H9 (cell line): ENCODE data around the gene ARHGAP26. TPM values are rescaled to one million over a fixed set of nuclear protein-coding genes. Genes with fewer than 3 reads are reported as not detected.

Source experiments
- DNase-seq: peaks from one replicate; pipeline ENCODE4 v3.0.0-alpha.2; 2017
- H2AFZ ChIP-seq: one replicate; pipeline ENCODE4 v1.6.1; 2013; ENCODE audit warnings: mild to moderate bottlenecking, low read length, control low read depth, moderate library complexity
- H2AK5ac ChIP-seq: 2 replicates; pipeline ENCODE4 v1.6.1; 2013; ENCODE audit warnings: low read length, control low read depth, mixed read lengths; ENCODE audit not compliant: insufficient read length
- H2BK120ac ChIP-seq: one replicate; pipeline ENCODE4 v1.6.1; 2013; ENCODE audit warnings: low read depth, mild to moderate bottlenecking, low read length, control low read depth, inconsistent platforms; ENCODE audit not compliant: poor library complexity, severe bottlenecking
- H2BK12ac ChIP-seq: 2 replicates; pipeline ENCODE4 v1.6.1; 2013; ENCODE audit warnings: low read length, control low read depth, mixed read lengths, low read depth; ENCODE audit not compliant: insufficient read length
- H2BK15ac ChIP-seq: 2 replicates; pipeline ENCODE4 v1.6.1; 2013; ENCODE audit warnings: low read depth, low read length, control low read depth
- H2BK20ac ChIP-seq: one replicate; pipeline ENCODE4 v1.6.1; 2013; ENCODE audit warnings: low read depth, mild to moderate bottlenecking, low read length, control low read depth, inconsistent platforms; ENCODE audit not compliant: poor library complexity, severe bottlenecking
- H2BK5ac ChIP-seq: 2 replicates; pipeline ENCODE4 v1.6.1; 2013; ENCODE audit warnings: low read length, control low read depth, mixed read lengths; ENCODE audit not compliant: insufficient read length
- H3K14ac ChIP-seq: 2 replicates; pipeline ENCODE4 v1.6.1; 2013; ENCODE audit warnings: low read length, control low read depth; ENCODE audit not compliant: insufficient read depth
- H3K18ac ChIP-seq: 2 replicates; pipeline ENCODE4 v1.6.1; 2013; ENCODE audit warnings: low read depth, mild to moderate bottlenecking, mixed read lengths, low read length, control low read depth; ENCODE audit not compliant: insufficient read length
- H3K23ac ChIP-seq: 2 replicates; pipeline ENCODE4 v1.6.1; 2013; ENCODE audit warnings: low read length, control low read depth, mixed read lengths, low read depth; ENCODE audit not compliant: insufficient read length
- H3K23me2 ChIP-seq: 2 replicates; pipeline ENCODE4 v1.6.1; 2013; ENCODE audit warnings: low read depth, mild to moderate bottlenecking, mixed read lengths, low read length, control low read depth; ENCODE audit not compliant: insufficient read length, poor library complexity, severe bottlenecking
- H3K27ac ChIP-seq: 2 replicates; pipeline ENCODE4 v1.5.1; 2013; ENCODE audit warnings: low read length, control low read depth, mixed read lengths, low read depth; ENCODE audit not compliant: insufficient read length
- H3K27me3 ChIP-seq: 2 replicates; pipeline ENCODE4 v1.6.1; 2013; ENCODE audit warnings: low read length, control low read depth, inconsistent platforms; ENCODE audit not compliant: insufficient read depth
- H3K4ac ChIP-seq: 2 replicates; pipeline ENCODE4 v1.6.1; 2013; ENCODE audit warnings: low read depth, mild to moderate bottlenecking, control low read depth, inconsistent platforms, low read length, moderate library complexity
- H3K4me1 ChIP-seq: 2 replicates; pipeline ENCODE4 v1.6.1; 2013; ENCODE audit warnings: low read length, control low read depth, inconsistent platforms; ENCODE audit not compliant: insufficient read depth
- H3K4me2 ChIP-seq: 2 replicates; pipeline ENCODE4 v1.6.1; 2013; ENCODE audit warnings: low read length, control low read depth, mixed read lengths; ENCODE audit not compliant: insufficient read length, insufficient read depth
- H3K56ac ChIP-seq: 2 replicates; pipeline ENCODE4 v1.6.1; 2013; ENCODE audit warnings: low read depth, mild to moderate bottlenecking, mixed read lengths, low read length, control low read depth; ENCODE audit not compliant: insufficient read length
- H3K79me1 ChIP-seq: 2 replicates; pipeline ENCODE4 v1.6.1; 2013; ENCODE audit warnings: low read depth, mild to moderate bottlenecking, moderate library complexity, low read length, control low read depth, inconsistent platforms; ENCODE audit not compliant: insufficient read depth, poor library complexity, severe bottlenecking
- H3K79me2 ChIP-seq: 2 replicates; pipeline ENCODE4 v1.6.1; 2013; ENCODE audit warnings: low read length, control low read depth, inconsistent platforms; ENCODE audit not compliant: insufficient read depth
- H3K9ac ChIP-seq: 2 replicates; pipeline ENCODE4 v1.6.1; 2013; ENCODE audit warnings: low read length, control low read depth, mixed read lengths; ENCODE audit not compliant: insufficient read length; ENCODE audit errors: extremely low read depth
- H3K9me3 ChIP-seq: one replicate; pipeline ENCODE4 v1.6.1; 2013; ENCODE audit warnings: low read depth, low read length, inconsistent platforms; ENCODE audit not compliant: control insufficient read depth
- H3T11ph ChIP-seq: one replicate; pipeline ENCODE4 v1.6.1; 2013; ENCODE audit warnings: mild to moderate bottlenecking, low read length, control low read depth, inconsistent platforms
- H4K20me1 ChIP-seq: one replicate; pipeline ENCODE4 v1.6.1; 2013; ENCODE audit not compliant: control insufficient read depth, insufficient read length, insufficient read depth
- H4K5ac ChIP-seq: 2 replicates; pipeline ENCODE4 v1.6.1; 2013; ENCODE audit warnings: low read depth, mild to moderate bottlenecking, mixed read lengths, low read length, control low read depth; ENCODE audit not compliant: insufficient read length
- H4K8ac ChIP-seq: replicated peaks from 2 replicates; pipeline ENCODE4 v1.6.1; 2013; ENCODE audit warnings: low read length, control low read depth, mixed read lengths, low read depth; ENCODE audit not compliant: insufficient read length
- H4K91ac ChIP-seq: 2 replicates; pipeline ENCODE4 v1.6.1; 2013; ENCODE audit warnings: low read depth, mild to moderate bottlenecking, moderate library complexity, mixed read lengths, low read length, control low read depth; ENCODE audit not compliant: insufficient read length
- H3K27ac Mint-ChIP-seq, 3 experiments: 2 replicates in 2 of 3; 3 replicates in 1 of 3; pipeline ENCODE4 v1.8.0; 2020 to 2021; ENCODE audit warnings: mixed read lengths in 3 of 3, mild to moderate bottlenecking in 1 of 3, moderate library complexity in 1 of 3
- H3K27me3 Mint-ChIP-seq: 2 replicates; pipeline ENCODE4 v1.8.0; 2021; ENCODE audit warnings: low read depth, mild to moderate bottlenecking, moderate library complexity, mixed read lengths
- H3K36me3 Mint-ChIP-seq, 3 experiments: 2 replicates in 2 of 3; 3 replicates in 1 of 3; pipeline ENCODE4 v1.8.0; 2020 to 2021; ENCODE audit warnings: low read depth in 3 of 3, mixed read lengths in 3 of 3; ENCODE audit not compliant: insufficient read depth in 1 of 3
- H3K4me1 Mint-ChIP-seq, 2 experiments: 2 replicates each; pipeline ENCODE4 v1.8.0; 2020; ENCODE audit warnings: mixed read lengths in 2 of 2
- H3K4me3 Mint-ChIP-seq, 2 experiments: 2 replicates in 1 of 2; 3 replicates in 1 of 2; pipeline ENCODE4 v1.8.0; 2020 to 2021; ENCODE audit warnings: mild to moderate bottlenecking in 2 of 2, mixed read lengths in 2 of 2, moderate library complexity in 1 of 2
- H3K9me3 Mint-ChIP-seq, 2 experiments: 2 replicates in 1 of 2; 3 replicates in 1 of 2; pipeline ENCODE4 v1.8.0; 2020; ENCODE audit warnings: mild to moderate bottlenecking in 2 of 2, mixed read lengths in 2 of 2, moderate library complexity in 1 of 2
- WGBS: extraction: QIAGEN DNeasy Blood & Tissue Kit; methylation state at CpG from one replicate; pipeline ENCODE4 v1.1.7; 2013; ENCODE audit warnings: missing lambda C conversion rate, low lambda C conversion rate, mixed read lengths; ENCODE audit not compliant: insufficient read length; ENCODE audit errors: extremely low coverage; 5-methylcytosine and 5-hydroxymethylcytosine counted together
- total RNA-seq: library from RNA; stranded (reverse); gene quantifications from 2 replicates; pipeline ENCODE4 v1.2.1, GENCODE V29; 2021
- TF ChIP-seq, protein P1 (sequence below): fragments of 200-600 bp; sonication (generic); conservative IDR thresholded peaks from 3 replicates; pipeline ENCODE4 v1.8.0; 2021; ENCODE audit warnings: antibody characterized with exemption, mild to moderate bottlenecking

Gene ARHGAP26
- total RNA-seq, 1 experiment from 2014 or later, result 13.8 TPM

DNA sequence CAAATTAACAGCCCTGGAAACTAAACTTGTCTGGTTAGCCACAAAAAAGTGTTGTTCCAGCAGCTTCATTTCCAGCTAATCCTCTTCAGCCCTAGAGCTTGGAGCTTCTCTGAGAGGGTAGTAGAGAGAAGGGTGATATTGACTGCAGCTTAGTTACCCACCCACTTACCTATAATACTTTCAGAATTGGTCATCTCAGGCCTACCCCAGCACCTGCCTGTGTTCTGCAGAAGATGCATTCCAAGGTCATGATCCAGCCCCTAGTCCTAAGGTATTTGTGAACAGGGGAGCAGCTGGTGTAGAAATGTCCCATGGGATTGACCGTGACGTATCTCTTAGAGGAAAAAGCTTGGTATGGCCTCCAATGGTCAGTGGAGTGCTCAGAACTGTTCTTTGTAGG lies 344.3 kb downstream of the ARHGAP26 start:
- Mint-ChIP-seq H3K9me3 (no peaks in the 10 kb centered on the region), H3K27ac (no peak overlapping the region), H3K36me3 (peaks cover 0 to 2% (median 0%) of the 10 kb centered on the region in 3 experiments; a peak in 1 of 7 replicates), H3K4me1 (peaks cover 26 to 38% of the 10 kb centered on the region in 2 experiments), H3K4me3 (no peak overlapping the region), H3K27me3 (no peaks in the 10 kb centered on the region)
- Histone ChIP-seq H3K79me1 (no peaks in the 10 kb centered on the region), H3K79me2 (no peaks in the 10 kb centered on the region), H3K27ac (no peak overlapping the region), H3K9ac (no peak overlapping the region), H3K4me2 (no peak overlapping the region), H3T11ph (no peak overlapping the region), H3K18ac (no peak overlapping the region), H3K9me3 (no peaks in the 10 kb centered on the region), H4K20me1 (no peaks in the 10 kb centered on the region), H4K5ac (peak overlapping the region; percentile 24), H3K4ac (no peak overlapping the region), H4K8ac (no peak overlapping the region), H2BK20ac (no peak overlapping the region), H2AFZ (no peak overlapping the region), H3K23me2 (no peaks in the 10 kb centered on the region), H2BK5ac (no peak overlapping the region), H3K56ac (no peak overlapping the region), H4K91ac (no peak overlapping the region), H3K27me3 (no peaks in the 10 kb centered on the region), H3K4me1 (peaks cover 13% of the 10 kb centered on the region), H2BK15ac (no peak overlapping the region), H3K23ac (no peak overlapping the region), H2BK12ac (no peak overlapping the region), H2BK120ac (no peak overlapping the region), H3K14ac (no peak overlapping the region), H2AK5ac (no peak overlapping the region)
- no peak for DNase-seq
- WGBS, result no CpG with 5 or more reads among the region's 2 CpGs
- TF ChIP-seq, protein P1, sequence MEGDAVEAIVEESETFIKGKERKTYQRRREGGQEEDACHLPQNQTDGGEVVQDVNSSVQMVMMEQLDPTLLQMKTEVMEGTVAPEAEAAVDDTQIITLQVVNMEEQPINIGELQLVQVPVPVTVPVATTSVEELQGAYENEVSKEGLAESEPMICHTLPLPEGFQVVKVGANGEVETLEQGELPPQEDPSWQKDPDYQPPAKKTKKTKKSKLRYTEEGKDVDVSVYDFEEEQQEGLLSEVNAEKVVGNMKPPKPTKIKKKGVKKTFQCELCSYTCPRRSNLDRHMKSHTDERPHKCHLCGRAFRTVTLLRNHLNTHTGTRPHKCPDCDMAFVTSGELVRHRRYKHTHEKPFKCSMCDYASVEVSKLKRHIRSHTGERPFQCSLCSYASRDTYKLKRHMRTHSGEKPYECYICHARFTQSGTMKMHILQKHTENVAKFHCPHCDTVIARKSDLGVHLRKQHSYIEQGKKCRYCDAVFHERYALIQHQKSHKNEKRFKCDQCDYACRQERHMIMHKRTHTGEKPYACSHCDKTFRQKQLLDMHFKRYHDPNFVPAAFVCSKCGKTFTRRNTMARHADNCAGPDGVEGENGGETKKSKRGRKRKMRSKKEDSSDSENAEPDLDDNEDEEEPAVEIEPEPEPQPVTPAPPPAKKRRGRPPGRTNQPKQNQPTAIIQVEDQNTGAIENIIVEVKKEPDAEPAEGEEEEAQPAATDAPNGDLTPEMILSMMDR, result no peak
